ENCODE measurements around the gene RAB26. TPM values are rescaled to one million over a fixed set of nuclear protein-coding genes. Genes with fewer than 3 reads are reported as not detected.

RAB26 gene
- total and polyA plus RNA-seq, 2 of the 13 experiments (the other 11 are each of a cell fraction or from before 2014, with no cell fraction given) = 0.86 to 3.6 TPM

GRCh38 chr16:2166263-2167067, 18.0 kb downstream of the RAB26 start (continued):
- TF ChIP-seq NCOA2 (CRISPR knock-in tag; IDR thresholded peaks at IDR 0.05) = no peak

DNA sequence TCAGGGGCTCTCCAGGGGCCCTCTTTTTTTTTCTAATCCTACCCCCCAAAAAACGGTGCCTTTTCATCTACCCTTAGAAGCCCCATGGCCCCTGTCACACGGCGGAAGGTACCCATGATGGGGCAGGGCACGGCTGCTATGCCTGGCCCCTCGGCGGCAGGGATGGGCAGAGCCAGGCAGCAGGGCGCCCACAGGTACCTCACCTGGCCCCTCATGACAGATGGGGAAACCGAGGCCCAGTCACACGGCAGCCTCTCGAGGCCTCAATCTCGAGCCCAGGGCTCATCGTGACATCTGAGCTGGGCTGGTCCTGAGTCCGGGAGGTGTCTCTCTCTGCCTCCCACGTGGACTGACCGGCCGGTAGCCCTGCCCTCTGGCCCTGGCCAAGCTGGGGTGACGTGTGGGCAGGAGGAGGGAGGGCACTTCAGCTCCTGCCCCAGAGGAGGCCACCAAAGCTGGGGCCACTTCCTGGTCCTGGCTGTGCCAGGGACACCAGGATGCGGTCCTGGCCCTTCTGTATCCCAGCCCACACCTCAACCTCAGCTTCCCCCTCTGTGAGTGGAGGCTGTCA, 18.7 kb downstream of the RAB26 start:
- Histone ChIP-seq H3K9ac (ENCODE audit: insufficient read depth, low read depth, low read length) (no peak overlapping the region), H3K4me3 (replicated peaks in 1 of 3; ENCODE audit: insufficient read depth in 1 of 3, low read depth in 2 of 3, low read length in 3 of 3) (no peak overlapping the region), H2AFZ (ENCODE audit: low read length) (no peak overlapping the region), H3K9me3 (ENCODE audit: low read length) (no peaks in the 10 kb centered on the region), H3K36me3 (replicated peaks in 1 of 2; ENCODE audit: control insufficient read depth in 1 of 2, insufficient read depth in 2 of 2, low read length in 2 of 2) (peaks cover 16 to 31% of the 10 kb centered on the region in 2 experiments; a peak in 3 of 5 replicates), H3K27ac (ENCODE audit: extremely low read length, insufficient read depth, low read length) (no peak overlapping the region), H3K79me2 (ENCODE audit: insufficient read depth, low read length) (peaks cover 14% of the 10 kb centered on the region), H3K4me2 (ENCODE audit: low read depth, low read length) (no peak overlapping the region), H3K4me1 (ENCODE audit: insufficient read depth, low read length) (peaks cover 37% of the 10 kb centered on the region), H4K20me1 (ENCODE audit: insufficient read depth, low read length) (peaks cover 3% of the 10 kb centered on the region; the same call in 1 of the 2 replicates), H3K27me3 (ENCODE audit: control insufficient read depth in 1 of 2, insufficient read depth in 2 of 2, low read length in 2 of 2) (no peaks in the 10 kb centered on the region)
- WGBS (ENCODE audit: low lambda C conversion rate) = 95% methylated on average over 11 of the region's 18 CpGs
- ChIA-PET POLR2A (interaction anchor here (2.2 to 2.9 kb wide), 2 partner anchors 10 to 12 kb away, joined by 8 to 12 read pairs; partner anchors contain the start of gene TRAF7), CTCF (ENCODE audit: low intra/inter-chr PET ratio, low total read pairs) (no interaction called here)
- ATAC-seq (no peak), DNase-seq (ENCODE audit: low spot score) (no peak), FAIRE-seq (no peak)
- intact Hi-C loops (cut with micrococcal nuclease; ENCODE audit: unreplicated experiment) (no loop called here), in situ Hi-C loops (cut with HindIII; ENCODE audit: extremely low pct_ligation_motif_present, low pct_unique_long_range_greater_than_20kb) (no loop called here)
- TF ChIP-seq FOXJ3 (CRISPR knock-in tag; IDR thresholded peaks at IDR 0.05; ENCODE audit: borderline replicate concordance) (no peak), RBFOX2 (IDR thresholded peaks at IDR 0.05; ENCODE audit: low read depth, low read length) (peak; percentile 45; the same call in 1 of the 2 replicates), PAXIP1 (CRISPR knock-in tag; conservative IDR thresholded peaks at IDR 0.05) (no peak), RFXANK (CRISPR knock-in tag; IDR thresholded peaks at IDR 0.05) (no peak)
- TF ChIP-seq, protein P1, sequence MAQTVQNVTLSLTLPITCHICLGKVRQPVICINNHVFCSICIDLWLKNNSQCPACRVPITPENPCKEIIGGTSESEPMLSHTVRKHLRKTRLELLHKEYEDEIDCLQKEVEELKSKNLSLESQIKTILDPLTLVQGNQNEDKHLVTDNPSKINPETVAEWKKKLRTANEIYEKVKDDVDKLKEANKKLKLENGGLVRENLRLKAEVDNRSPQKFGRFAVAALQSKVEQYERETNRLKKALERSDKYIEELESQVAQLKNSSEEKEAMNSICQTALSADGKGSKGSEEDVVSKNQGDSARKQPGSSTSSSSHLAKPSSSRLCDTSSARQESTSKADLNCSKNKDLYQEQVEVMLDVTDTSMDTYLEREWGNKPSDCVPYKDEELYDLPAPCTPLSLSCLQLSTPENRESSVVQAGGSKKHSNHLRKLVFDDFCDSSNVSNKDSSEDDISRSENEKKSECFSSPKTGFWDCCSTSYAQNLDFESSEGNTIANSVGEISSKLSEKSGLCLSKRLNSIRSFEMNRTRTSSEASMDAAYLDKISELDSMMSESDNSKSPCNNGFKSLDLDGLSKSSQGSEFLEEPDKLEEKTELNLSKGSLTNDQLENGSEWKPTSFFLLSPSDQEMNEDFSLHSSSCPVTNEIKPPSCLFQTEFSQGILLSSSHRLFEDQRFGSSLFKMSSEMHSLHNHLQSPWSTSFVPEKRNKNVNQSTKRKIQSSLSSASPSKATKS (CRISPR knock-in tag; IDR thresholded peaks at IDR 0.05) = no peak
- TF ChIP-seq, protein P2, sequence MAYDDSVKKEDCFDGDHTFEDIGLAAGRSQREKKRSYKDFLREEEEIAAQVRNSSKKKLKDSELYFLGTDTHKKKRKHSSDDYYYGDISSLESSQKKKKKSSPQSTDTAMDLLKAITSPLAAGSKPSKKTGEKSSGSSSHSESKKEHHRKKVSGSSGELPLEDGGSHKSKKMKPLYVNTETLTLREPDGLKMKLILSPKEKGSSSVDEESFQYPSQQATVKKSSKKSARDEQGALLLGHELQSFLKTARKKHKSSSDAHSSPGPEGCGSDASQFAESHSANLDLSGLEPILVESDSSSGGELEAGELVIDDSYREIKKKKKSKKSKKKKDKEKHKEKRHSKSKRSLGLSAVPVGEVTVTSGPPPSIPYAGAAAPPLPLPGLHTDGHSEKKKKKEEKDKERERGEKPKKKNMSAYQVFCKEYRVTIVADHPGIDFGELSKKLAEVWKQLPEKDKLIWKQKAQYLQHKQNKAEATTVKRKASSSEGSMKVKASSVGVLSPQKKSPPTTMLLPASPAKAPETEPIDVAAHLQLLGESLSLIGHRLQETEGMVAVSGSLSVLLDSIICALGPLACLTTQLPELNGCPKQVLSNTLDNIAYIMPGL (CRISPR knock-in tag; IDR thresholded peaks at IDR 0.05; ENCODE audit: borderline replicate concordance in 1 of 2, low read depth in 1 of 2) = no peak
- BruUV-seq (replicated peaks) = no TSS peak
